ENCODE measurements around the gene LIMK2. TPM values are rescaled to one million over a fixed set of nuclear protein-coding genes. Genes with fewer than 3 reads are reported as not detected.
"Not testable (repeated sequence)": the region's sequence is repeated elsewhere in the genome, so short reads cannot be mapped to it uniquely, and the experiment has no call there.

Gene LIMK2
- total RNA-seq, 1 donor from 2014 or later = 16.7 TPM

DNA sequence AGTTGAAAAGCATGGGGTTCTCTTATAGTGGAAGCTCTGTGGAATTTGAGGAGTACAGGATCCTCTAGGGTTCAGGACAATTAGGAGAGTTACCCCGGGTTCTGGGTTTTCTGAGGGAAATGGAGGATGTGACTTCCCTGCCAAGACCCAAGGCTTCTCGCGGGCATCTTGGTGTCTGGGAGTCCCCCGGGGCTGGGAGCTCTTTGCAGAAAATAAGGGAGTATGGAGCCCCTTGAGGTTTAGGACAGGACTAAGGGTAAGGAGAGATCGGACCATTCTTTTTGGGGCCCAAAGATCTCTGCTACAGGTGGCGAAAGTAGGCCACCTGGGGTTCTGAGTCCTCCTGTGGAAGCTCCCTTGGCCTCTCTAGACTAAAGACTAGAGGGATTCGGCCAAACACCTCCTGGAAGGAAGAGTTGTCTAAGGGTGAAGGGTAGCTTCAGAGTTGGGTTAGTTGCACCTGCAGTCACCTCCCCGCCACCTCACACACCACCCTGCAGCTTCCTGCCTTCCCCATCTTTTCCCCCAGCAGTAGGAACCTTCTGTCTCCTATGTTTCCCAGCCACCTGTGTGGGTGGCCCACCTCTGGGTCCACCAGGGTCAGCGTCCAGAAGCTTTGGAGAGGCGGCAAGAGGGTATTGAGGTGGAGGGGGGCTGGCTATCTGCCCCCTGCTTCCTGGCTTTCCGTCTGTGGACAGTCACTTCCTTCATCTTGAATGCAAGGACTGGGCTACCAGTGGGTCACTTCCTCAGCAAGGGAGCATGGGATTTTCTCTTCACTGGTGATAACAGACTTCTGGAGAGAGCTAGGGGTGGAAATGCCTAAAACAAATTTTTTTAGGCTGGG, 908 bp downstream of the LIMK2 start:
- DNase-seq = no peak

DNA sequence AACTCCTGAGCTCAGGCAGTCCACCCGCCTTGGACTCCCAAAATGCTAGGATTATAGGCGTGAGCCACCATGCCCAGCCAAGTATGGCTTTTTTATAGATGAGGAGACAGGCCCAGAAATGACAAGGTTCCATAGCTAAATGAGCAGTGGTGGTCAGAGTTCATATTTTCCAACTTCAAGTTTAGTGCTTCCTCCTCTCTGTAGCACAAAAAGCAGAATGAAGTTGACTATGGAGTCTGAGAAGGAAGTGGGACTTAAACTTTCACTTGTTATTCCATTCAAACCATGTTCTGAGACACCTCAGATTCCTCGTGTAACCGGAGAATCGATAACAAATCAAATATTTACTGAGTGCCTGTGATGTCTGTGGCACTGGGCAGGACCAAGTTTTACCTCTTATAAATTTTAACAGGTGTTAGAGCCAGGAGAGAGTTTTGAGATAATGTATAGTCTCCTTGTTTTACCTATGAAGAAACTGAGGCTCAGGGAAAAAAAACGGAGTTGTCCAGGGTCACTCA, 3.0 kb downstream of the LIMK2 start:
- DNase-seq = no peak

DNA sequence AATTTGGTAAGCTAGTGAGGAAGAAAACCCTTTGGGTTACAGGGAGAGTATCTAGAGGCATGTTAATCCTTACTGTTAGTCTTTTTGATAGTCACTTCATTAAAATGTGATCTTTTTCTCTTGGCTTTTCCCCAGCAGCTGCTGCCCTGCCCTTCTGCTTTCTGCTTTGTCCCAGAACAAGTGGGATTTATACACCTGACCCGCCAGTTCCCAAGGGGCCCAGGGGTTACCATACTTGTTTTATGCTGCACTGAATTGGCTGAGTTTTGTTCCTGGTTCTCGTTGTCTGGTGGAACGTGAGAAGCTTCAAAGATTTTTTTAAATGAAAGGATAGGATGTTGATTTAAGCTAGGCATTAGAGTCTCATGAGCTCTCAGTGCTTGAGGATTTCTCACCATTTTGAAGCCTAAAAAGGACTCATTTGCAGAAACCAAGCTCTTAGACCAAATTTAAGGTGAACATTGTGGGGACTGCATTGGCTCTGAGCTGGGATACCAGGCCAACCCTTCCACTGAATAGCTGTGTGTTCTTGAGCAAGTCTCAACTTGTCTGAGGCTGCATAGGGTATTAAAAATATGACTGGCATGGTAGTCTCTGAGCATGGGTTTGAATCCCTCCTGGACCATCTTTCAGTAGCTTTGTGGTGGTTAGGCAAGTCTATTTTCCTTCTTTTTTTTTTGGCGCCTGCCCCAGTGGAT, 6.6 kb downstream of the LIMK2 start:
- DNase-seq = no peak

DNA sequence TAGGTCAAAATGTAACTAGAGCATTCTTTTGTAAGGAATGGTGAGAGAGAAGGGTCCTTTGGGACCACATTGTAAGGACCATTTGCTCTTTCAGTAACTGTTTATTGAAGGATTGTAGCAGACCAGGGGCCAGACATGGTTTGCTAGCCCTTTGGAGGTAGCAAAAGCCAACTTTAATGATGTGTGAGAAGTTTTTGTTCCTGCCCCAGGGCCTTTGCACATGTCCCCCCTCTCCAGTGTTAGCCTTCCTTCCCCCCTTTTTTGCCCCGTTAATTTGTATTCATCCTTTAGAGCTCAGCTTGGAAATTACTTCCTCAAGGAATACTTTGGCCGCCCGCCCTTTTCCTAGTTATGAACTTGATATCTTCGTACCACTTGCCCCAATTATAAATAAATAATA, 9.0 kb downstream of the LIMK2 start:
- no peak for DNase-seq

DNA sequence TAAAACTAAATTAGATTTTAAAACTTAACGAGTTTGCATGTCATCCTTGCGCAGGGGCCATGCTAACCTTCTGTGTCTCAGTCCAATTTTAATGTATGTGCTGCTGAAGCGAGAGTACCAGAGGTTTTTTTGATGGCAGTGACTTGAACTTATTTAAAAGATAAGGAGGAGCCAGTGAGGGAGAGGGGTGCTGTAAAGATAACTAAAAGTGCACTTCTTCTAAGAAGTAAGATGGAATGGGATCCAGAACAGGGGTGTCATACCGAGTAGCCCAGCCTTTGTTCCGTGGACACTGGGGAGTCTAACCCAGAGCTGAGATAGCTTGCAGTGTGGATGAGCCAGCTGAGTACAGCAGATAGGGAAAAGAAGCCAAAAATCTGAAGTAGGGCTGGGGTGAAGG, 10.6 kb downstream of the LIMK2 start:
- DNase-seq = no peak

DNA sequence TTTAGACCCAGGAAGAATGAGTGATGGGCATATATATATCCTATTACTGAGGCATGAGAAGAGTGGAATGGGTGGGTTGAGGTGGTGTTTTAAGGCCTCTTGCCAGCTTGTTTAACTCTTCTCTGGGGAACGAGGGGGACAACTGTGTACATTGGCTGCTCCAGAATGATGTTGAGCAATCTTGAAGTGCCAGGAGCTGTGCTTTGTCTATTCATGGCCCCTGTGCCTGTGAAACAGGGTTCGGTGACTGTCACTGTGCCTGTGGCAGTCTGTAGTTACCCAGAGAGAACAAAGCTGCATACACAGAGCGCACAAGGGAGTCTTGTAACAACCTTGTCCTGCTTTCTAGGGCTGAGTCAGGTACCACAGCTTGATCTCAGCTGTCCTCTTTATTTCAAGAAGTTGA, 11.7 kb downstream of the LIMK2 start:
- no peak for DNase-seq

DNA sequence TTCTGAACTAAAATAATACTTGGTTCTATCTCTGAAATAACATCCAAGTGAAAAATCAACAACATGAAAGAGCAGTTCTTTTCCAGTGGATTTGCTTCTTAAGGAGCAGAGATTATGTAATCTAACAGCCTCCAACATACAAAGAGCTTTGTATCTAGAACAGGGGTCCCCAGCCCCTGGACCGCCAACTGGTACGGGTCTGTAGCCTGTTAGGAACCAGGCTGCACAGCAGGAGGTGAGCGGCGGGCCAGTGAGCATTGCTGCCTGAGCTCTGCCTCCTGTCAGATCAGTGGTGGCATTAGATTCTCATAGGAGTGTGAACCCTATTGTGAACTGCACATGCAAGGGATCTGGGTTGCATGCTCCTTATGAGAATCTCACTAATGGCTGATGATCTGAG, 12.6 kb downstream of the LIMK2 start:
- DNase-seq = not testable (repeated sequence)

DNA sequence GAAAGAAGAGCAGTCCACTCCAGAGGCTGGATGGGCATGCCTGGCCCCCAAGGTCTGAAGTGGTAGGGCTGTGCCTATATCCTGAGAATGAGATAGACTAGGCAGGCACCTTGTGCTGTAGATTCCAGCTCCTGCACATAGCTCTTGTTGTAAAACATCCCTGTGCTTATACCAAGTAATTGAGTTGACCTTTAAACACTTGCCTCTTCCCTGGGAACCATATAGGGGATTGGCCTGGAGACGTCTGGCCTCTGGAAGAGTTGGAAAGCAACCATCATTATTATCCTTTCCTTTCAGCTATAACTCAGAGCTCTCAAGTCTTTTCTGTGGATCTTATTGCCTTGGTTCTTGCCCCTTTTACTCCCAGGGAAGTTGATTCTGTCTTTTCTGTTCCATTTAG, 15.1 kb downstream of the LIMK2 start:
- DNase-seq = no peak

DNA sequence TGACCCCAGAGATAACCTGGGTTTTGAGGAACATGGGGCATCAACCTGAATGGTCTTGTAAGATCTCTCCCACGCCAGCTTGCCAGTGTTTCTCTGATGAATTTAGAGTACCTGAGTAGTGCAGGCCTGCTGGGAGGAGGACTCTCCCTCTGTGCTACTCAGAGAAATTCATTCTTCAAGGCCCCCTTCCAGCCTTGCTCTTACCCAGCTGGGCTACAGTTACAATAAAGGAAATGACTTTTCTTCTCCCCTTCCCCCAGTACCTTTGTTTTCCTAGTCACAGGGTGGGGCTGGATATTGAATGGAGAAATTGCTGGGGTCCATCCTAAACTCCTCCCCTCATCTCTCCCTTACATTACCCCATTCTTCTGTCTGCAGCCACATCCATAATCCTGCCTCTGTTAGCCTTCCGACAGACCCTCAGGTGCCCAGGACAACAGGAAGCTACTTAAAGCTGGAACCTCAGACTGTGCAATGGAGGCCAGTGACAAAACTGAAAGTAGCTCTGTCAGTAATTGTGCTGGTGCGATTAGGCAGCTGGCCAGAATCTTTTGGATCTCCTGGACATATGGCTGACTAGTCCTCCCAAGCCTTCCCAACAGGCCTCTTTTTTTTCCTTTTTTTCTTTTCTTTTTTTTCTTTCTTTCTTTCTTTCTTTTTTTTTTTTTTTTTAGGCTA, 17.4 kb downstream of the LIMK2 start:
- no peak for DNase-seq

DNA sequence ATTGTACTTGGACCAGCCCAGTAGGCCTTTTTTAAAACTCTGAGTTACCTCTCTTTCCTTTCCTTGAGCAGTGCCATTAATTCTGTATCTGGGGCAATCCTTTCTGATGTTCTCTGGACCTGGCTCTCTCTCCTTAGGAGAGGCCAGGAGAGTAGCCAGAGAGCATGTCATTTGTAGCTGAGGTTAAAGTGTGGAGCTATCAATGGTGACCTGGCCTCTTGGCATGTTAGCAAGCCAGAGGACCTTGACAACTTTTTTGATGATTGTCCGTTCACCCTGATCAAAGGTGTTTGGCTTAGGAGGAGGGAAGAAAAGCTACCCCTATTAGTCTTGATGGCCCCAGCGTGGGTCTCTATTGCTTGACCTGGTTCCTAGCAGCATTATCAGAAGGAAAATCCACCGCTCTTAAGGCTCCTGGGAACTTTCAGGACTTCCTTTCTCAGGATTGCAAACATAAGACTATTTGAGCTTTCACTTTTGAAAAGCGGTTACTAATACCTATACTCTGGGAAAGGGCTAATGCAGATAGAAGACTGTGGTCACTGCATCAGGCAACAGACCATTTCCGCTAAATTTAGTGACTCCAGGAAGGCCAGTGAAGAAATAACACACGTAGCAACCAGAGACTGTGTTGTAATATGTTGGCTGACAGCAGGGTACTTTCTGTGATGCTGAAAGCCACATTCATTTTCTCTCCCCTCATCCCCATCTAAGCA, 18.2 kb downstream of the LIMK2 start:
- no peak for DNase-seq

DNA sequence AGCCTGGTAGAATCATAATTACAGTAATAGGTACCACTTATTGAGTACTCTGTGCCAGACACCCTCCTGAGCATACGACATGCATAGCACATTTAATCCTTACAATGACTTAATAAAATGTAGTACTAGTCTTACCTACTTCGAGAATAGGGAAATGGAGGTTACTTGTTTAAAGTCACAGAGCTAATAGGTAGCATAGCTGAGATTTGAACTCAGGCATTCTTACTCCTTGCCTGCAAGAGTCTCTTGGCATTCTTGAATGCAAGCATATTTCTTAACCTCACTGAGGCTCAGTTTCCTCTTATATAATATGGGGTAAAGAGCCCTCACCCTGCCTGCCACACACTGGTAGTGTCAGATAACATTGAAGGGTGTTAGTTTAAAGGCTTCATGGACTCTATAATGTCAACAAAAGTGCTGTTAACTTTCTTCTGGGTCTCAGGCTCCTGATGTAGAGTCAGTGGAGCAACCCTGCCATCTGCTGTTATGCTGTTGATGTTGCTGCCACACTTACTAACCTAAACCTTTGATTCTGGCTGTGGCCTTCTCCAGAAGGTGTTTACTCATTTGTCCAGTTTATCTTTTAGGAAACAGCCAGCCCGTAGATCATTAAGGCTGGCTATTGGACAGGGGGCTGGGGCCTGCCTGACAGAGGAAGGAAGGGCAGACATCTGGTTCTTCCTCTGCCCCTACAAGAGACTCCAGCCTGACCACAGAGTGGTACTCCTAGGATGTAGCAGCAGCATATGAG, 18.9 kb downstream of the LIMK2 start:
- DNase-seq = no peak

DNA sequence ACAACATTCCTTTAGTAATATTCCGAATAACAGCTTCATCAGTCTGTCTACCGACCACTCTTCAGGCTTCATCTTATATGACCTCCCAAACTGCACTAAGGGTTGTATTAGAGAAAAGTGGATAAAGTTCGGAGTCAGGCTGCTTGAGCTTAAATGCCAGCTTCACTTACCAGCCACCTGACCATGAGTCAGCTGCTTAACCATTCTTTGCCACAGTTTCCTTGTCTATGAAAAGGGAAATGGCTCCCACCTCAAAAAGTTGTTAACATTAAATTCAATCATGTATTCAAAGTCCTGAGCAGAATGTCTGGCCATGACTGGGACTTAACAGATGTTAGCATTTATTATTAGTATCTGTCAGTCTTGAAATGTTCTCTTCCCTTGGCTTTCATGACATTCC, 20.9 kb downstream of the LIMK2 start:
- DNase-seq = no peak

DNA sequence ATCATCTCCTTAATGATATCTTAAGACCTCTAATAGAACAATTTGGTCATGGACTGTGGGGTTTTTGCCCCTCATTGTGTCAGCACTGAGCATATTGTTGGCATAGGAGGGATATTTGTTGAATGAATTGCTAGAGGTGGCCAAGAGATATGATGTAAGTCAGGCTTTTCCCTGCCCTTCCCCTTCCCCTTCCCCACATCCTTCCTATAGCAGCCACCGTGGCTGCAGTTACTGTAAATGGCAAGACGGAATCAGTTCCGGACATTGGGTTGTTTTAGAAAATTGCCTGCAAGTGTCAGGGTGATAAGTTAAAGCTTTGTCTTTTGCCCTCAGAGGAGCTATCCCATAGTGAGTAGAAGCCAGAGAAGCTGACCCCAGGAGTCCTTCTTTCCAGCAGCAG, 23.0 kb downstream of the LIMK2 start:
- no peak for DNase-seq

DNA sequence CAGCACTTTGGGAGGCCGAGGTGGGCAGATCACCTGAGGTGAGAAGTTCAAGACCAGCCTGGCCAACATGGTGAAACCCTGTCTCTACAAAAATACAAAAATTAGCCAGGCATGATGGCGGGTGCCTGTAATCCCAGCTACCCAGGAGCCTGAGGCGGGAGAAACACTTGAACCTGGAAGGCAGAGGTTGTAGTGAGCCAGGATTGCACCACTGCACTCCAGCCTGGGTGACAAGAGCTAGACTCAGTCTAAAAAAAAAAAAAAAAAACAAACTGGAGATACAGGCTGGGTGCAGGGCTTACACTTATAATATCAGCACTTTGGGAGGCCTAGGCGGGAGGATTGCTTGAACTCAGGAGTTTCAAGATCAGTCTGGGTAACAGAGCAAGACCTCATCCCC, 23.9 kb downstream of the LIMK2 start:
- DNase-seq = not testable (repeated sequence)

DNA sequence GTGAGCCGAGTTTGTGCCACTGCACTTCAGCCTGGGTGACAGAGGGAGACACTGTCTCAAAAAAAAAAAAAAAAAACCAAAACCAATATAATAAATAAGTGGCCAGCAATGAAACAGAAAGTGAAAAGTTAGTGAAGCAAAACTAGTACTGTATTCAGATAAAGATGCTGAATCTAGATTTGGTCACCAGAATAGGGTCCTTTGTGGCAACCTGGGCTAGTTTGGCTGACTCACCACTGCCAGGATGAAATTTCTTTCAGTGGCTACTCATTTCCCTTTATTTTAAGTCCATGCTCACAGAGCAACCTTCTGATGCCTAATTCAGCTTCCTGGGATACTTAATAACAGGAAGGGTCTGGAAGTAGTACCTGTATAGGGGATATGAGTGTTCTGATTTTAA, 26.0 kb downstream of the LIMK2 start:
- DNase-seq = no peak

DNA sequence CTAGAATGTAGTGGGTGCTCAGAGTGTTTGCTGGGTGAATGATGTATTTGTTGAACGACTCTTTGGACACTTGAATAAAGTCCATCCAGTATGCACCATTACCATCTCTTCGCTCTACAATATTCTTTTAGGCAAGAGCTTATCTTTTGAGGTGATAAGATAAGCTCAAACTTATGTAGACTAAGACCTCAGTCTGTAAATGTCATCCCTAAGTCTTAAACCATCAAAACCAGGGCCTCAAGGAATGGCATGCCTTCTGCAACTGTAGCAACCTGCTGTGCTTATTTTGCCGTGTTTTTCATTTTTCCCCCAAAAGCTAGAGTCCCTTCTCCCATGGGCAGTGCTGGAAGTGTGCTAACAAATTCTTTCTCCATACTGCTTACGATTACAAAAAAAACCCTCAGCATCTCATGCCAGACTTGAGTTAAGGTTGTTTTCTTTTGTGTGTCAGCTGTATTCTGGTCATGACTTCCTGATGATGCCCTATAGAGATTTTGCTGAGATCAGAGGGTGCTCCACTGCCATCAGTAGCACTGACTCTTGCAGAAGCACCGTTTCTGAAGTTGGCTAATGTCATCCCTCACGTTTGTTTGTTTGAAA, 27.8 kb downstream of the LIMK2 start:
- DNase-seq = no peak

DNA sequence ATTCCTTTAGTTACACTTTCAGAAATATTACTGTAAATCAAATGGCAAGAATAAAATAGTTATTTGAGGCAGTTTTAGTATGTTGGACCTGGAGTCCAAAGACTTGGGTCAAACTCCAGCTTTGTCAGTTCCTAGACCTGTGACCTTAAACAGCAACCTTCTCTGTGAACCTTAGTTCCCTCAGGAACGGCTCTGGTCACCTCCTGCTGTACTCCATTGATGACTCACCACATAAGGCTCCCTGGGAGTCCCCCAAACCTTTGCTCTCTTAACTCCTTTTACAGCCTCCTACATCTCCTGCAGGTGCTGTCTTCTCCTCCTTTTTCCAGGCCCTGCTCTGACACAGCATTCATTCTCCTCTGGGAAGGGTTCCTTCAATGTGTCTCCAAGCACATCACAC, 29.1 kb downstream of the LIMK2 start:
- no peak for DNase-seq

DNA sequence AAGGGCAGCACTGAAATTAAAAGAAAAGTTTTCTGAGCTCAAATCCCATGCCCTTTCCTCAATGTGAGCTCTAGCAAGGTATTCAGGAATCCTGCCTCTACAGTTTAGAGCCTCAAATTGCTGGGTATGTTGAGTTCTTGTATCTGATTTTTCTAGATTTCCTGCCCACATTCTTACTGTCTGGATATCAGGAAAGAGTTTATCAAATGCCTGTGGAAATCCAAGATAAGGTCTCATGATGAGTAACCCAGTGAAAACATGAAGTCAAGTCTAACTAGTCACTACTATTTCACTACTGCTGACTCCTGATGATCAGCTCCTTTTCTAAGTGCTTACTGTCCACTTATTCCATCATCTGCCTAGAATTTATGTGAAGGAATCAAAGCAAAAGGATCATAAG, 29.8 kb downstream of the LIMK2 start:
- DNase-seq = no peak

DNA sequence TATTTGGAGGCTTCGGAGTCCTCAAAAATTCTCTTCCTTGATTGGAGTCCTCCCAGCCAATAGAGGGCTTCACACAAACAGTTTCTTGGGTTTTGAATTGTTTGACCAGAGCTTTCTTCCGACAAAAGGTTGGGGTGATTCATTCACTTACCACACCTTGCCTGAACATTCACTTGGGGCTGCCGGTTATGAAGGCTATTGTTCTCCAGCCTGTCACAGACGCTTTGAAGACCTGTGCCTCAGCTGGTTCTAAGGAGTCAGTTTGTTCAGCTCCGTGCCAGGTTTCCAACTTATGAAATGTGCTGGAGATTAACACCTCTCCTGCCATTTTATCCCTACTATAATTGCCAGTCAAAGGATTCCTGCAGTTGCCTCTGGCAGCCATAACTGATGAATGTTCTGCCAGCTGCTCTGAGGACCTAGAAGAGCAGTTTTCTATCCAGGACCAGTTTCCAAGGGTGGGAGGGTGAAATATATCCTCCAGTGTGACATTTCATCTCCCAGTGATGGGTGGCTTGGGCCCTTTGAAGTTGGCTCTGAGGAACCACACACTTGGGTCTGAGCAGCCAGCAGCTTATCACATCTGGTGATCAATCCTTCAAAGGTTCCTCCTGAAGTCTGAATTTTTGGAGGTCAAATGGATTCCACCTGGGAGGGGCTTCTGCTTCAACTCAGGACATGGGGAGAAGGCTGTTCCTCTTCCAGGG, 31.4 kb downstream of the LIMK2 start:
- no peak for DNase-seq

Measured in occipital lobe (tissue), 2 donors.